ENCODE data around the gene TBL2. TPM values are rescaled to one million over a fixed set of nuclear protein-coding genes. Genes with fewer than 3 reads are reported as not detected.

TBL2 gene
- total and polyA plus RNA-seq, 2 experiments from 2014 or later = 6.9 to 27.8 TPM

- TF ChIP-seq CREB1 (CRISPR knock-in tag; IDR thresholded peaks at IDR 0.05; ENCODE audit: low read depth) (no peak), NANOG (IDR thresholded peaks at IDR 0.05; ENCODE audit: borderline replicate concordance) (no peak), JUNB (IDR thresholded peaks at IDR 0.05; ENCODE audit: unreplicated experiment) (no peak), REST (IDR thresholded peaks at IDR 0.05; ENCODE audit: unreplicated experiment) (no peak), ZNF114 (CRISPR knock-in tag; IDR thresholded peaks at IDR 0.05) (no peak), POLR2AphosphoS5 (IDR thresholded peaks at IDR 0.05; ENCODE audit: low read depth) (no peak)
- H3K27ac Mint-ChIP-seq = no peak overlapping the region
- H3K4me1 Mint-ChIP-seq = no peaks in the 10 kb centered on the region
- DNase-seq (ENCODE audit: low spot score) (no peak), ATAC-seq (no peak)
- Histone ChIP-seq H3K9me2 (ENCODE audit: insufficient read depth) (no peaks in the 10 kb centered on the region), H3K36me3 (ENCODE audit: insufficient read depth) (no peaks in the 10 kb centered on the region; the same call in 1 of the 2 replicates), H3K27ac (ENCODE audit: low read depth) (no peak overlapping the region), H3F3A (replicated peaks; ENCODE audit: low read depth) (no peaks in the 10 kb centered on the region), H3K4me2 (no peak overlapping the region), H3K27me3 (ENCODE audit: insufficient read depth) (no peaks in the 10 kb centered on the region), H2AFZ (no peak overlapping the region), H3K4me3 (no peak overlapping the region), H3K79me2 (replicated peaks; ENCODE audit: insufficient read depth) (no peaks in the 10 kb centered on the region), H4K20me1 (replicated peaks; ENCODE audit: insufficient read depth) (peaks cover 11% of the 10 kb centered on the region), H3K4me1 (ENCODE audit: insufficient read depth) (no peaks in the 10 kb centered on the region)
- H3K27me3 Mint-ChIP-seq (ENCODE audit: insufficient read depth, low read depth, poor library complexity) = peaks cover 2% of the 10 kb centered on the region
- peaks cover 47% of the 10 kb centered on the region for H3K36me3 Mint-ChIP-seq (ENCODE audit: low read depth)
- no peak overlapping the region for H3K4me3 Mint-ChIP-seq
- no peaks in the 10 kb centered on the region for H3K9me3 Mint-ChIP-seq
Observed at GRCh38 chr7:73570977-73571376, 7.4 kb downstream of the TBL2 start.

DNA sequence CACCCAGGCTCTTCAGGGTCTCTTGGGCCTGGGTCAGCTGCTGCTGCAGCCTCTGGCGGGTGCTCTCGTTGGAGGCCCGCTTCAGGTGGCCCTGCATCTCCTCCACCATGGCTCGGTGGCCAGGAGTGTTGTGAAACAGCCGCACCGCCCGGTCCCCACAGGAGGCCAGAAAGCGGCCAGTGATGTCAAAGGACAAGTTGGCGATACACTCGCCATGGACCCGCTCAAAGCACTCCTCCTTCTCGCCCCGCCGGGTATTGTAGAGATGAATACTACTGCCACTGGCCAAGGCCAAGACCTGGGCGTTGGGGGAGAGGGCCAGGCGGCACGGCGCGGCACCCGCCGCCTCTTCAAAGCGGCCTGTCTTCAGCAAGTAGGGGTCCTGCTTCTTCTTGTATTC is 7.9 kb downstream of the TBL2 start:
- Histone ChIP-seq H3K9me2 (ENCODE audit: insufficient read depth) (no peaks in the 10 kb centered on the region), H3K27ac (ENCODE audit: low read depth) (no peak overlapping the region), H3K36me3 (ENCODE audit: insufficient read depth) (no peaks in the 10 kb centered on the region; the same call in 1 of the 2 replicates), H3K79me2 (replicated peaks; ENCODE audit: insufficient read depth) (no peaks in the 10 kb centered on the region), H3F3A (replicated peaks; ENCODE audit: low read depth) (no peaks in the 10 kb centered on the region), H3K4me3 (no peak overlapping the region), H2AFZ (no peak overlapping the region), H3K4me1 (ENCODE audit: insufficient read depth) (no peaks in the 10 kb centered on the region), H4K20me1 (replicated peaks; ENCODE audit: insufficient read depth) (peaks cover 11% of the 10 kb centered on the region), H3K27me3 (ENCODE audit: insufficient read depth) (no peaks in the 10 kb centered on the region), H3K4me2 (no peak overlapping the region)
- H3K4me3 Mint-ChIP-seq = no peak overlapping the region
- ATAC-seq = no peak
- H3K27ac Mint-ChIP-seq = no peak overlapping the region
- H3K27me3 Mint-ChIP-seq (ENCODE audit: insufficient read depth, low read depth, poor library complexity) = peaks cover 2% of the 10 kb centered on the region
- no peak for DNase-seq (ENCODE audit: low spot score)
- H3K9me3 Mint-ChIP-seq = no peaks in the 10 kb centered on the region
- H3K4me1 Mint-ChIP-seq = no peaks in the 10 kb centered on the region
- TF ChIP-seq EZH2 (IDR thresholded peaks at IDR 0.05; ENCODE audit: low read depth, unreplicated experiment) (no peak), ZNF462 (CRISPR knock-in tag; IDR thresholded peaks at IDR 0.05) (no peak)
- peaks cover 47% of the 10 kb centered on the region for H3K36me3 Mint-ChIP-seq (ENCODE audit: low read depth)
